HG03520 (cell line): ENCODE measurements around the gene GALNT14.

ENCODE experiments used
- ATAC-seq: cut with Tn5 transposase; IDR thresholded peaks from one replicate; pipeline ENCODE4 v1.9.1; 2021; ENCODE audit warnings: mild to moderate bottlenecking, moderate library complexity; ENCODE audit not compliant: unreplicated experiment

Gene GALNT14

DNA sequence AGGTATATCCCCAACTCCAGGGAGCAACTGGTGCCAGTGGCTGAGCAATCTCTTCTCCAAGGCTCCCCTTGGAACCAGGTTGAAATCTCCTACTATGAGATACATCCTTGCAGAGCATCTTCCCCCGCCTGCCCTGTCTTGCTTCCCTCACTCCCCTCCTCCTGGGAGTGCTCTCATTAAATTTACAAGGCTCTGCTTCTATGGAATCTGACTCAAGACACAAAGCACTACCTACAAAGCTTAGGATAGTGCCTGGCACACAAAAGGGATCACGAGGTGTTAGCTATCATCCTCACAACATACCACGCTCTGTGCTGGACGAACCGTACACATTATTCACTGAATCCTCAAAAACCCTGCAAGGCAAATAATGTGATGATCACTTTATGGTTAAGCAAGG, 121.6 kb downstream of the GALNT14 start:
- ATAC-seq = no peak

GRCh38 chr2:31014516-31014915, 123.7 kb downstream of the GALNT14 start:
- ATAC-seq = no peak

- ATAC-seq = no peak
Measured at GRCh38 chr2:31013301-31013700, 124.9 kb downstream of the GALNT14 start.

DNA sequence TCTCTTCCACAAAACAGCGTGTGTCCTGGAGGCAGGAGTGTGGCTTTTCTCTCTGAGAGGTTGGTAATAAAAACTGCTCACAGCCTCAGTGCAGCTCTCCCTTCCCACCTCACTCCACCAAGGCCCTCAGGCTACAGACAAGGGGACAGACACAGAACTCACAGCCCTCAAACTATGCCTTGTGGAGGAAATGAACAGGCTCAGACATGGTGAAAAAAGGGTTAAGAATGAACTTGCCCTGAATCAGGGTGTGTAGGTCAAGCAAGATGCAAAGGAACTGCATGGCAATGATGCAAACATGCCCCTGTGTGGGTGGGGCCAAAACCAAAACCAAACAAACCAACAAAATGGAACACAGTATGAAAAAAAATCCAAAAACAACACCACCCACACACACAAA, 125.8 kb downstream of the GALNT14 start:
- ATAC-seq = no peak

- no peak for ATAC-seq
Measured at GRCh38 chr2:31011587-31011986, 126.7 kb downstream of the GALNT14 start.

- ATAC-seq = no peak
Measured at GRCh38 chr2:31008561-31009114, 129.6 kb downstream of the GALNT14 start.

DNA sequence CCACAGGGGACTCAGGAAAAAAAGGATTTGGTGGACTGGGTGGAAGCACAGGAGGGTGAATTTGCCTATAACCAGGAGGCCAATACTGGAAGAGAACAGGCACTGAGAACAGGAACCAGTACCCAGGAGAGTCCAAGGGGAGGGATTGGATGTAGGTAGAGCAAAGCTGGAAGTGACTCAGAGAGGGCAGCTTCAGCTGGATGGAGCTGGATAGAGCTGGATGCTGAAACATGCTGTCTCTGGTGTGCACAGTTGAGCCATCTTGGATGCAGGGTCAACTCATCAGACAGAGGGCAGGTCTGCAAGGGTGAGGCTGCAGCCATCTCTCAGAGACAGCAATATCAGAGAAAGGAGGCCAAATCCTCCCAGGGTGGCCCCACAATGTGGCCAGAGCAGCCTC, 134.0 kb downstream of the GALNT14 start:
- no peak for ATAC-seq

DNA sequence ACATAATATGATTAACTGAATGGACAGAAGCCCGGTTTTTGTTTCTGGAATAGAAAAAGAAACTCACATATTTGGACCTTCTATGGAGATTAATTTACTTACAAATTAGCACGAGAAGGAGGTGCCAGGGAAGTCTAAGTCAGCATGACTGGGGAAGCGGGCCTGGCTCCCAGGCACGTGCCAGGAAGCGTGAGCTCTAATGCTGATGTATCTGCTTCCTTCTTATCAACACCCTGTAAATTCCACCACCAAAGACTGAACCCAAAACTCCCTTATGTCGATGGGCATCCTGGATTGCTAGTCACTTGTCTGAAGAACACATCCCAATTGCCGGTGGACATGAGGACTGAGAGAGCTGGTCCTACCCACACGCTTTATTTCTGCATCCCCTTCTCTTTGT, 134.5 kb downstream of the GALNT14 start:
- no peak for ATAC-seq

- no peak for ATAC-seq
Measured at GRCh38 chr2:31002537-31003150, 135.6 kb downstream of the GALNT14 start.

GRCh38 chr2:31000970-31001369, 137.3 kb downstream of the GALNT14 start:
- no peak for ATAC-seq

DNA sequence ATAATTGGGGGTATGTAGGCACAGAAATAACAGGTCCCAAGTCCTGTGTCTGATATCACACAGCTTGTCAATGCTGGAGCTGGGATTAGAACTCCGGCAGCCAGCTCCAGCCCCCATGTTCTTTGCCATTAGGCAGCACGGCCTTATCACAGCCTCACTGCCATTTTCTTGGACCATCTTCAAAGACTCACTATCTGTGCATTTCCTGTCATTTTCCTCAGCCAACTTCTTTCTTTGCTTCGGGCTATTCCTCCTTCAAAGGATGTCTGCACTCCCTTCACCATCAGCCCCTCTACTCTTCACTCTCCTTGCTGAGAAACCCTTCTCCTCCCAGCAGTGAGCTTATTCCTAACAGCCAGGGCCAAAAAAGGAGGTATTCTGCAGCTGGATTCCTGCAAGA, 139.6 kb downstream of the GALNT14 start:
- no peak for ATAC-seq

GRCh38 chr2:30997979-30998378, 140.3 kb downstream of the GALNT14 start:
- no peak for ATAC-seq

DNA sequence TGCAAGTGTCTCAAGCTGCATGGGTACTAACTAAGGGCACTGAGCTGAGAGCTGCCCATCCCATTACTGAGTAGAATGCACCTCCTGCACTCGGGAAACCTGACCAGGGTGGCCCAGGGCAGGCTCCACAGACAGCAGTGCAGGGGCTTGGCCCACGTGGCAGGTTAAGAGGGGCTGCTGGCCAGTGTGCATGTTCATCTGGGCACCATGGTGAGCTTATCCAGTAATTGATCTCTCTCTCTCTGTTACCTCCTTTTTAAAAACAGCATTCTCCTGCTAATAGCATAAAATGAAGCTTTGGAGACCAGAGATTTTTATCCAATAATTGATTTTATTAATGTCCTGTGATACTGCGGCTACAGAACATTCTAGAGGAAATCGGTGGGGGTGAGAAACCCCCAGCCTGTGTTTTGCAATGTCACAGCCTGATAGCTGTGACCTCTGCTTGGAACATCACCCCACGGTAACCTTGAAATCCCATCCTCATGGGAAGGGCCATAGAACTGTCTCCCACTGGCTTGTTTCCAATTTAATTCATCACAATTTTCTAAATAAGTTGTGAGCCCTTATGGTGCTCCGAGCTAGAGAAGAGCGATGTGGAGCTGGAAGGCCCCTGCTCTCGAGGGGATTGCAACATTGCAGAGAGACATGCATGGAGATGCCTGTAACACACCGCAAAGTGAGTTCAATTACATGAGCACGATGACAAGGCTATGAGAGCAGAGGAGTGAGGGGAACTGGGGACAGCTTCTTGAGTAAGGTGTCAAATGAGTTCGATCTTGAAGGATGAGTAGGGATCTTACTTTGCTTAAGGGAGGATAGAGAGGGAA, 143.8 kb downstream of the GALNT14 start:
- no peak for ATAC-seq

DNA sequence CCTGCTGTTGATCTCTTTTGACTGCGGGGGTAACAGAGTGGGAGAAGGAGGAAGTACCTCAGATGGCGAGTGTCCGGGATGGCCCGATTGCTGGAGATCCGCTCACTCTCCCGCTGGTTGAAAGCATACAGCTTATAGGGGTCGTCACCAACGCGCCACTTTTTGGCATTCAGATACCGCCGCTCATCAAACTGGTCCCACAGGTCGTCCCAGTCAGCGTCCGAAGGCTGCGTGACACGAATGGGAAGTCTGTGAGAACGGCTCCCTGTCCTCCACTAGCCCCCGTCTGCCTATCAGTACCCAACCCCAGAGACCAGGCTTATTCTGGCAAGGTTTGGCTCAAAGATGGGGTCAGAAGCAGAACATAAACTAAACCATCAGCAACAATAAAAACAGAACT, 145.5 kb downstream of the GALNT14 start:
- ATAC-seq = no peak

DNA sequence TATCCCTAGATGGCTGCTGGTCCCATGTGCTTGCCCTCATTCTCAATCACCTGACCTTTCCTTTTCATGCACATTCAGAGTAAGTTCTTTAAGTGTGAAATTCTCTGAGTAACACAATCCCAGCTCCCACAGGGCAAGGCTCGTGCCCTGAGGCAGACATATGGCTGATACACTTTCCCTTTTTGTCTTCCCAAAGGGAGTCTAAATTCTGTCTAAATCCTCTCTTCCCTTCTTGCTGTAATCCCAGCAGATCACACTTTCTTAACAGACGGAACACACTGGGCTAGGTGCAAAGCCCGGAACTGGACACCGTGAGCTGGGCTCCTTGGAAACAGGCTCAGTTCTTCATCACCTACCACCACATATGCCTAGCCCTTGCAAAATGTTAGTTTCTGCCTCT, 147.6 kb downstream of the GALNT14 start:
- no peak for ATAC-seq

DNA sequence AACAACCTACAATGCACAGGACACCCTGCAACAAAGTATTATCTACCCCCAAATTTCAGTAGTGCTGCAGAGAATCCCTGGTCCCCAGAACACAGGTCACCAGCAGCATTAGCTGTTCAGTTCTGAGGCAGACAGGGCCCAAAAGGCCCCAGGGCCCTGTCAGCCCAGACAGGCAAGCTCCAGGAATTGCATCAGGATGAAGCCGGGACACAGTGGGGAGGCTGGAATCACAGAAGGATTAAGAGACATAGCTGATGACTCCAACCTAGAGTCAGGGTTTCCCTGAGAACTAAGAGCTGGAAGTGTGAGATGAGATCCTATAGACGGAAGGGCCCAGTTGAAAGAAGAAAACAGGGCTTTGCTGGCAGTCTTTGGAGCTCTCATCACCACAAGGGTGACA, 148.1 kb downstream of the GALNT14 start:
- ATAC-seq = no peak

- no peak for ATAC-seq
Measured at GRCh38 chr2:30989746-30990145, 148.5 kb downstream of the GALNT14 start.

- ATAC-seq = no peak
Measured at GRCh38 chr2:30987566-30987965, 150.7 kb downstream of the GALNT14 start.

GRCh38 chr2:30986231-30986580, 152.0 kb downstream of the GALNT14 start:
- ATAC-seq = no peak

DNA sequence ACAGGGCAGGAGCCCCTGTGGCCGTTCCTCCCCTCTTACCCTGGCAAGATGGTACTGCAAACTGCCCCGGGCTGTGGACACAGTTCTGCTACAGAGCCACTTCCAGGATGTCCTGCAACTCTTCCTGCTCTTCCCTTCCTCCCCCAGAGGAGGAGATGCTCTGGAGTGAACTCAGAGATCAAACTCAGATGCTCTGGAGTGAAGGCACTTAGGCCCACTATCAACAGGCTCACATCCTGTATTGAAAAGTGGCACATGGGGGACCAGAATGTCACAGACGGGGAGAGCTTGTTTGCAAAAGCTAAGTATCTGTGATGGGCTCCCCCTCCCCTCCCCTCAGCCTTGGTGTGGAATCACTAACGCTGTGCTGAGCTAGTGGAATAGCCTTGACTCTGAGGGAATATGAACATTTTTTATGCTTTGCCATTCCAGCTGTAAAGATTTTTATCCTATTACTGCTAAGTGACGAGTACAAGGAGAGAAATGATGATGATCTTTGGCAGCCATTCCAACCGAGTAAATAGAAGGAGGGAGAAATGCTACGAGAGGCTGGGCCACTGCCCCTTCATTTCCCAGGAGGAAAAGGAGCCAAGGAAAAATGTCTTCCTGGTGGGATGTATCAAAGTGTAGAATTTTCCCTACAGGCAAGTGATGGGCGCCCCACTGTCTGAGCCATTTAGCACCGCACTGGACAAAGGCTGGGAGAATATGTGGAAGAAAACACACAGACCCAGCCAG, 152.6 kb downstream of the GALNT14 start:
- ATAC-seq = no peak

DNA sequence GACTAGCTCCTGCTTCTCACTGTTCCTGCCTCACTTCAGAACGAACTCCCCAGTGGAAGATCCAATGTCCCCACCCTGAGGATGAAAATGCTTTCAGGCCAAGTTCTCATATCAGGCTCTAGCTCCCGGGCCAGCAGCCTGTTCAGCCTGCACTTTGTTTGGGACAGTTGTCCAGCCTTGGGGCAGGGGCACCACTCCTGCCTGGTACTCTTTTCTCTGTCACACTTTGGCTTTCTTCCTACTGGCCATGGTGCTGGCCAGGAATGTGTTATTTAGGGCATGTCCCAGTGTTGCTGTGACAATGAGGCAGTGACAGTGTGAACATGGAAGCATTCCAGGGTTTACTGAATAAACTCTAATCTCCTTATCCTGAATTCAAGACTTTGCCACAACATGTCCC, 154.1 kb downstream of the GALNT14 start:
- ATAC-seq = no peak

GRCh38 chr2:30981510-30981909, 156.7 kb downstream of the GALNT14 start:
- no peak for ATAC-seq
